Kidney (tissue), 14 donors: ENCODE results near the gene ORMDL3. TPM values are rescaled to one million over a fixed set of nuclear protein-coding genes. Genes with fewer than 3 reads are reported as not detected.

Experiments used
- DNase-seq, 5 donors: peaks; one replicate each; pipeline ENCODE4 v3.0.0-alpha.2; 2013 to 2020
- FAIRE-seq: peaks from 2 replicates; lab custom pipeline; 2012; peaks lifted over from hg19 to GRCh38; lab: Jason Lieb, UNC
- H3K27ac ChIP-seq, 2 donors: one replicate each; pipeline ENCODE4 v1.7.0; 2013; ENCODE audit warnings: low read depth in 2 of 2, low read length in 2 of 2, inconsistent platforms in 1 of 2
- H3K27me3 ChIP-seq: one replicate; pipeline ENCODE4 v1.7.1; 2013; ENCODE audit warnings: low read length, inconsistent platforms; ENCODE audit not compliant: control insufficient read depth, insufficient read depth
- H3K36me3 ChIP-seq, 3 donors: one replicate each; pipeline versions ENCODE4 v1.7.0 to v1.7.1; 2013; ENCODE audit warnings: low read length in 3 of 3, control low read depth in 1 of 3, inconsistent platforms in 1 of 3; ENCODE audit not compliant: insufficient read depth in 3 of 3, control insufficient read depth in 2 of 3
- H3K4me1 ChIP-seq, 3 donors: one replicate each; pipeline versions ENCODE4 v1.7.0 to v1.7.1; 2013; ENCODE audit warnings: low read length in 3 of 3, inconsistent platforms in 1 of 3, low read depth in 1 of 3; ENCODE audit not compliant: control insufficient read depth in 2 of 3, insufficient read depth in 2 of 3
- H3K4me3 ChIP-seq, 3 donors: one replicate each; pipeline versions ENCODE4 v1.7.0 to v1.8.1; 2013; ENCODE audit warnings: low read length in 3 of 3, control low read depth in 1 of 3, inconsistent platforms in 1 of 3
- H3K9ac ChIP-seq, 3 donors: one replicate each; pipeline versions ENCODE4 v1.7.0 to v1.7.1; 2013; ENCODE audit warnings: low read length in 3 of 3, control low read depth in 1 of 3, inconsistent platforms in 1 of 3
- H3K9me3 ChIP-seq, 3 donors: one replicate each; pipeline versions ENCODE4 v1.7.0 to v1.7.1; 2013; ENCODE audit warnings: low read length in 3 of 3, control low read depth in 1 of 3, inconsistent platforms in 1 of 3; ENCODE audit not compliant: control insufficient read depth in 2 of 3, insufficient read depth in 1 of 3
- CTCF ChIP-seq: IDR thresholded peaks from 3 replicates; pipeline ENCODE4 v1.5.1; 2012; ENCODE audit warnings: mild to moderate bottlenecking, moderate library complexity, borderline replicate concordance; ENCODE audit not compliant: insufficient read depth; ENCODE audit errors: extremely low read depth
- intact Hi-C: fragments of 100-400 bp; cut with DNase I; formaldehyde crosslinking; loops from one replicate; pipeline ENCODE4 v1.11.1; 2022
- polyA plus RNA-seq: library from polyadenylated mRNA; stranded (reverse); fragments of 350-450 nt; fragmentation: Illumina TruSeq; extraction: RNeasy Lipid Tissue Mini Kit (QIAGEN cat#74804); gene quantifications from one replicate; pipeline ENCODE4 v1.2.3, GENCODE V29; 2014; ENCODE audit warnings: low read depth, low replicate concordance; ENCODE audit not compliant: insufficient read depth
- total RNA-seq: library from RNA; stranded (reverse); fragmentation: NEBNext Ultra II Directional; extraction: Animal tissue kit (Norgen Biotek cat#: 25700); gene quantifications from one replicate; pipeline ENCODE4 v1.2.1, GENCODE V29; 2021
- donor health status: control.
- donor health status: control.
- donor health status: control.
- donor health status: control.
- donor health status: control.
- donor health status: DM: yes; HTN: yes; CAD: no.
- donor health status: Normal renal cell carcinoma (clear cell type).

ORMDL3 gene
- total and polyA plus RNA-seq, 2 donors from 2014 or later: 48.8 to 85.9 TPM

- intact Hi-C loops: no loop called here
- FAIRE-seq: no peak
- TF ChIP-seq CTCF: no peak
Observed at GRCh38 chr17:39871801-39872200, 55.6 kb downstream of the ORMDL3 start.

More at GRCh38 chr17:39871801-39872200, 55.6 kb downstream of the ORMDL3 start:
- no peak overlapping the region for H3K27ac ChIP-seq
- H3K4me3 ChIP-seq: no peak overlapping the region
- H3K9ac ChIP-seq: no peak overlapping the region
- H3K27me3 ChIP-seq: peaks cover 5% of the 10 kb centered on the region
- no peaks in the 10 kb centered on the region for H3K4me1 ChIP-seq
- DNase-seq: no peak
- no peaks in the 10 kb centered on the region for H3K9me3 ChIP-seq
- H3K36me3 ChIP-seq: no peaks in the 10 kb centered on the region

Other genes with a start within 250 kb of the ORMDL3 start
- gene PGAP3, start 239.5 kb downstream of the ORMDL3 start, total RNA-seq: 48.5 TPM
- 33.8 TPM for gene PGAP3, start 239.5 kb downstream of the ORMDL3 start, polyA plus RNA-seq
- gene ERBB2, start 227.5 kb downstream of the ORMDL3 start, total RNA-seq: 186 TPM
- 76.5 TPM for gene ERBB2, start 227.5 kb downstream of the ORMDL3 start, polyA plus RNA-seq
- gene MIEN1, start 197.1 kb downstream of the ORMDL3 start, total RNA-seq: 51.6 TPM
- gene MIEN1, start 197.1 kb downstream of the ORMDL3 start, polyA plus RNA-seq: 186 TPM
- gene GRB7, start 189.7 kb downstream of the ORMDL3 start, total RNA-seq: 72.5 TPM
- 20.9 TPM for gene GRB7, start 189.7 kb downstream of the ORMDL3 start, polyA plus RNA-seq
- gene IKZF3, start 63.3 kb downstream of the ORMDL3 start, total RNA-seq: 10.2 TPM
- 0.09 TPM for gene IKZF3, start 63.3 kb downstream of the ORMDL3 start, polyA plus RNA-seq
- not detected for gene ZPBP2, start 59.4 kb downstream of the ORMDL3 start, total RNA-seq
- not detected for gene ZPBP2, start 59.4 kb downstream of the ORMDL3 start, polyA plus RNA-seq
- gene GSDMB, start 9.0 kb downstream of the ORMDL3 start, total RNA-seq: 5.6 TPM
- 3.5 TPM for gene GSDMB, start 9.0 kb downstream of the ORMDL3 start, polyA plus RNA-seq
- not detected for gene LRRC3C, start 131 bp upstream of the ORMDL3 start, total RNA-seq
- gene LRRC3C, start 131 bp upstream of the ORMDL3 start, polyA plus RNA-seq: not detected
- gene GSDMA, start 35.4 kb upstream of the ORMDL3 start, total RNA-seq: 0.47 TPM
- 0.80 TPM for gene GSDMA, start 35.4 kb upstream of the ORMDL3 start, polyA plus RNA-seq
- gene PSMD3, start 53.2 kb upstream of the ORMDL3 start, total RNA-seq: 66.4 TPM
- gene PSMD3, start 53.2 kb upstream of the ORMDL3 start, polyA plus RNA-seq: 63.6 TPM
- not detected for gene CSF3, start 87.8 kb upstream of the ORMDL3 start, total RNA-seq
- not detected for gene CSF3, start 87.8 kb upstream of the ORMDL3 start, polyA plus RNA-seq
- gene MED24, start 126.8 kb upstream of the ORMDL3 start, total RNA-seq: 66.3 TPM
- gene MED24, start 126.8 kb upstream of the ORMDL3 start, polyA plus RNA-seq: 53.7 TPM
- gene THRA, start 135.4 kb upstream of the ORMDL3 start, total RNA-seq: 63.9 TPM
- gene THRA, start 135.4 kb upstream of the ORMDL3 start, polyA plus RNA-seq: 40.8 TPM
- 30.8 TPM for gene NR1D1, start 173.0 kb upstream of the ORMDL3 start, total RNA-seq
- 7.1 TPM for gene NR1D1, start 173.0 kb upstream of the ORMDL3 start, polyA plus RNA-seq
- gene MSL1, start 194.4 kb upstream of the ORMDL3 start, total RNA-seq: 75.4 TPM
- 34.9 TPM for gene MSL1, start 194.4 kb upstream of the ORMDL3 start, polyA plus RNA-seq
- gene CASC3, start 212.9 kb upstream of the ORMDL3 start, total RNA-seq: 90.8 TPM
- 32.2 TPM for gene CASC3, start 212.9 kb upstream of the ORMDL3 start, polyA plus RNA-seq
- 4.3 TPM for gene RAPGEFL1, start 249.9 kb upstream of the ORMDL3 start, total RNA-seq
- 0.99 TPM for gene RAPGEFL1, start 249.9 kb upstream of the ORMDL3 start, polyA plus RNA-seq